Smooth muscle cell (in vitro differentiated cells): ENCODE measurements around the gene FAM13A. TPM values are rescaled to one million over a fixed set of nuclear protein-coding genes. Genes with fewer than 3 reads are reported as not detected.

Source experiments
- DNase-seq: peaks from one replicate; lab custom pipeline; 2025; ENCODE audit not compliant: unreplicated experiment; lab: John Stamatoyannopoulos, UW
- H2AFZ ChIP-seq: fragments of 200-600 bp; sonication (generic); 2 replicates; pipeline ENCODE4 v1.6.0; 2016; ENCODE audit warnings: antibody characterized with exemption, low read depth, mild to moderate bottlenecking
- H3F3A ChIP-seq: fragments of 200-600 bp; sonication (generic); 2 replicates; pipeline ENCODE4 v1.6.0; 2017; ENCODE audit warnings: antibody characterized with exemption, low read depth
- H3K27ac ChIP-seq: fragments of 200-600 bp; sonication (generic); 2 replicates; pipeline ENCODE4 v1.5.1; 2016; ENCODE audit warnings: low read depth, mild to moderate bottlenecking
- H3K27me3 ChIP-seq: fragments of 200-600 bp; sonication (generic); 2 replicates; pipeline ENCODE4 v1.6.1; 2016; ENCODE audit warnings: low read depth, mild to moderate bottlenecking
- H3K36me3 ChIP-seq: fragments of 200-600 bp; sonication (generic); 2 replicates; pipeline ENCODE4 v1.5.1; 2016; ENCODE audit warnings: low read depth
- H3K4me1 ChIP-seq: fragments of 200-600 bp; sonication (generic); 2 replicates; pipeline ENCODE4 v1.5.1; 2016; ENCODE audit warnings: low read depth
- H3K4me2 ChIP-seq: fragments of 200-600 bp; sonication (generic); 2 replicates; pipeline ENCODE4 v1.6.0; 2016; ENCODE audit warnings: mild to moderate bottlenecking
- H3K4me3 ChIP-seq: fragments of 200-600 bp; sonication (generic); 2 replicates; pipeline ENCODE4 v1.5.1; 2016; ENCODE audit warnings: mild to moderate bottlenecking
- H3K79me2 ChIP-seq: fragments of 200-600 bp; sonication (generic); 2 replicates; pipeline ENCODE4 v1.6.0; 2016; ENCODE audit warnings: low read depth, mild to moderate bottlenecking
- H3K9ac ChIP-seq: fragments of 200-600 bp; sonication (generic); 2 replicates; pipeline ENCODE4 v1.6.0; 2016; ENCODE audit warnings: low read depth
- H3K9me3 ChIP-seq: fragments of 200-600 bp; sonication (generic); replicated peaks from 2 replicates; pipeline ENCODE4 v1.5.1; 2016; ENCODE audit warnings: low read depth
- H4K20me1 ChIP-seq: fragments of 200-600 bp; sonication (generic); 2 replicates; pipeline ENCODE4 v1.6.0; 2016; ENCODE audit warnings: low read depth
- CTCF ChIP-seq: fragments of 200-600 bp; sonication (generic); IDR thresholded peaks from 2 replicates; pipeline ENCODE4 v1.5.1; 2017; ENCODE audit warnings: borderline replicate concordance, mild to moderate bottlenecking, antibody characterized with exemption; ENCODE audit not compliant: insufficient read depth, poor library complexity, severe bottlenecking
- WGBS: methylation state at CpG from one replicate; pipeline ENCODE4 v1.1.7; 2016; ENCODE audit warnings: low lambda C conversion rate; 5-methylcytosine and 5-hydroxymethylcytosine counted together
- polyA plus RNA-seq: library from polyadenylated mRNA; unstranded; fragments of >200 nt; fragmentation: Nextera tagmentation; extraction: Ambion mirVana; gene quantifications from 2 replicates; pipeline ENCODE4 v1.2.1, GENCODE V29; 2016
- total RNA-seq: library from RNA; depleted of rRNA; stranded (reverse); fragments of >200 nt; gene quantifications from 2 replicates; pipeline ENCODE4 v1.2.3, GENCODE V29; 2014

The FAM13A gene
- total and polyA plus RNA-seq, 2 experiments from 2014 or later = 14.6 to 39.9 TPM

- no peaks in the 10 kb centered on the region for H3K4me1 ChIP-seq
- H3K27me3 ChIP-seq = no peaks in the 10 kb centered on the region
- no peaks in the 10 kb centered on the region for H3K36me3 ChIP-seq
- no peak for TF ChIP-seq CTCF
- H3K9ac ChIP-seq = no peak overlapping the region
- no peak overlapping the region for H3K4me3 ChIP-seq
- H4K20me1 ChIP-seq = peaks cover 43% of the 10 kb centered on the region
- peaks cover 33% of the 10 kb centered on the region for H3K79me2 ChIP-seq
- no peak overlapping the region for H2AFZ ChIP-seq
- H3K9me3 ChIP-seq = no peaks in the 10 kb centered on the region
- no peak for DNase-seq
- H3F3A ChIP-seq = no peaks in the 10 kb centered on the region
- WGBS = 67% methylated on average over 4 of the region's 4 CpGs
- H3K4me2 ChIP-seq = no peak overlapping the region
- peak overlapping the region; percentile 2 for H3K27ac ChIP-seq
Measured at GRCh38 chr4:88807499-88807898, 249.5 kb downstream of the FAM13A start.

- peak overlapping the region; percentile 56 for H3K27ac ChIP-seq
- no peak for DNase-seq
- peaks cover 17% of the 10 kb centered on the region for H4K20me1 ChIP-seq
- H3K4me1 ChIP-seq = no peaks in the 10 kb centered on the region
- no peak overlapping the region for H2AFZ ChIP-seq
- H3K27me3 ChIP-seq = no peaks in the 10 kb centered on the region
- H3K36me3 ChIP-seq = no peaks in the 10 kb centered on the region
- no peak overlapping the region for H3K4me2 ChIP-seq
- peaks cover 18% of the 10 kb centered on the region for H3K79me2 ChIP-seq
- 97% methylated on average over 2 of the region's 2 CpGs for WGBS
- no peaks in the 10 kb centered on the region for H3K9me3 ChIP-seq
- no peak for TF ChIP-seq CTCF
- no peak overlapping the region for H3K4me3 ChIP-seq
- no peak overlapping the region for H3K9ac ChIP-seq
- no peaks in the 10 kb centered on the region for H3F3A ChIP-seq
Measured at GRCh38 chr4:88804234-88804633, 252.8 kb downstream of the FAM13A start.

- peak overlapping the region; percentile 56 for H3K27ac ChIP-seq
- H3K4me3 ChIP-seq = no peak overlapping the region
- peaks cover 11% of the 10 kb centered on the region for H4K20me1 ChIP-seq
- no peaks in the 10 kb centered on the region for H3K27me3 ChIP-seq
- 43% methylated on average over 5 of the region's 5 CpGs for WGBS
- H3K4me1 ChIP-seq = no peaks in the 10 kb centered on the region
- H3K9ac ChIP-seq = no peak overlapping the region
- peaks cover 12% of the 10 kb centered on the region for H3K79me2 ChIP-seq
- no peaks in the 10 kb centered on the region for H3K9me3 ChIP-seq
- no peak overlapping the region for H2AFZ ChIP-seq
- no peak overlapping the region for H3K4me2 ChIP-seq
- no peak for TF ChIP-seq CTCF
- DNase-seq = no peak
- no peaks in the 10 kb centered on the region for H3K36me3 ChIP-seq
- H3F3A ChIP-seq = no peaks in the 10 kb centered on the region
Measured at GRCh38 chr4:88803600-88804096, 253.3 kb downstream of the FAM13A start.

- Histone ChIP-seq H3K36me3 (no peaks in the 10 kb centered on the region), H3K4me3 (no peak overlapping the region), H3K27me3 (no peaks in the 10 kb centered on the region), H4K20me1 (peaks cover 5% of the 10 kb centered on the region), H3K4me1 (no peaks in the 10 kb centered on the region), H3K9me3 (no peaks in the 10 kb centered on the region), H2AFZ (no peak overlapping the region), H3K9ac (no peak overlapping the region), H3K79me2 (peaks cover 3% of the 10 kb centered on the region), H3K27ac (peak overlapping the region; percentile 45), H3F3A (no peaks in the 10 kb centered on the region), H3K4me2 (peak overlapping the region; percentile 27)
- no peak for TF ChIP-seq CTCF
- DNase-seq = no peak
- WGBS = 90% methylated on average over 8 of the region's 8 CpGs
Measured at GRCh38 chr4:88802585-88803286, 254.2 kb downstream of the FAM13A start.
